ENCODE results near the gene MBD3.

The MBD3 gene

DNA sequence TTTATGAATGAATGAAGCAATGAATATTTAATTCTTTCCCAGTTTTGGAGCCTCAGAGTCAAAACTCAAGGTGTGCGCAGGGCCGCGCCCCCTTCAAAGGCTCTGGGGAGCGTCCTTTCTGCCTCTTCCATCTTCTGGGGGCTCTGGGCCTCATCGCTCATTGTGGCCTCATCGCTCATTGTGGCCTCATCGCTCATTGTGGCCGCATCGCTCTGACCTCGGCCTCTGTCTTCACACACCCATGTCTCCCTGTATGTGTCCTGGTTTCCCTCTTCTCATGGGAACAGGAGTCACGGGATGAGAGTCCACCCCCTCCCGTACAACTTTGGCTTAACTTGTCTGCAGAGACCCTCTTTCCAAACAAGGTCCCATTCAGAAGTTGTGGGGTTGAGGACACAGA lies 21.3 kb downstream of the MBD3 start:
- no peak for DNase-seq (ENCODE audit: low read depth)

GRCh38 chr19:1570836-1571235 lies 21.8 kb downstream of the MBD3 start:
- DNase-seq (ENCODE audit: low read depth) = no peak

GRCh38 chr19:1569997-1570396 lies 22.7 kb downstream of the MBD3 start:
- DNase-seq (ENCODE audit: low read depth) = no peak

DNA sequence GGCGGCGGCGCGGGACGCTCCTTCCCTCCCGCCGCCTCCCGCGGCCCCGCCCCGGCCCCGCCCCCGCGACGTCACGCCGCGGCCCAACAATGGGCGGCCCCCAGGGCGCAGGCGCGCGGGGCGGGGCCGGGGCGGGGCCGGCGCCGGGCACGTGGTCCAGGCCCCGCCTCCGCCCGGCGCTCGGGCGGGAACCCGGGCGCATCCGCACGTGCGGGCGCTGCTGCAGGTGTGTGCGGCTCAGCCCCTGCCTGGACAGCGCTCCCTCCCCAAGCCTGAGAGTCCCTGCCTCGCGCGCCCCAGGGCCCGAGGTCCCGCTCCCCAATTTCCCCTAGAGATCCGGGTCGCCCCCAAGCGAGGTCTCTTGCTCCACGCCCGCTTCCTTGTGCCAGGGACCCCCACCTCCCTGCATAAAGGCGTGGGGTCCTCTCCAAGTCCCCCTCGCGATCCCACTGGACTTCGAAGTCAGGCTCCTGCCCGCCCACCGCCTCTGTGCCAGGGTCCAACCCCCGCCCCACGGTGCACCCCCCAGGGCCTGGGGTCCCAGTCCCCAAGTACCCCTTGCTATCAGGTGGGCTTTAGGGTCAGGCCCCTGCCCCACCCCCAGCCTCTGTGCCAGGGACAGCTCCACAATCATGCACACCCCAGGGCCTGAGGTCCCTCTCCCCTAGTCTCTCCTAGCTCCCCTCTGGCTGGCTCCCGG lies 24.2 kb downstream of the MBD3 start, which contains the start of gene MEX3D:
Gene MEX3D, minus strand, starts transcription at position 6 of the 700 bp plus-strand sequence. CDS start 267 bp downstream, outside the sequence.
- peak; percentile 22 for DNase-seq (ENCODE audit: low read depth)

DNA sequence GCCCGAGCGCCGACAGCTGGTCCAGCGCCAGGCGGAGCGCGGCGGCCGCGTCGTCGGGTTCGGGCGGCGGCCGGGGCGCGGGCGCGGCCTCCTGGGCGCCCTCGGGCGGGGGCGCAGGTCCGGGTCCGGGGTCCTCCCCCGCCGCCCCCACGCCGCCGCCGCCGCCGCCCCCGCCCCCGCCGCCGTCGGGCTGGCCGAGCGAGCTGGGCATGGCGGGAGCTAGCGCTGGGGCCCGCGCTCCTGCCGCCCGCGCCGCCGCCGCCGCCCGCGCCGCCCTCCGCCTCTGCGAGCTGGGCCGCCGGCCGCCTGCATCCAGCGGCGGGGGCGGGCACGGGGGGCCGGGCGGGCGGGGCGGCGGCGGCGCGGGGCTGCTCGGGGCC lies 24.8 kb downstream of the MBD3 start:
- DNase-seq (ENCODE audit: low read depth) = no peak

- DNase-seq (ENCODE audit: low read depth) = peak; percentile 24
These were observed 25.4 kb downstream of the MBD3 start for GRCh38 chr19:1567116-1567847.

DNA sequence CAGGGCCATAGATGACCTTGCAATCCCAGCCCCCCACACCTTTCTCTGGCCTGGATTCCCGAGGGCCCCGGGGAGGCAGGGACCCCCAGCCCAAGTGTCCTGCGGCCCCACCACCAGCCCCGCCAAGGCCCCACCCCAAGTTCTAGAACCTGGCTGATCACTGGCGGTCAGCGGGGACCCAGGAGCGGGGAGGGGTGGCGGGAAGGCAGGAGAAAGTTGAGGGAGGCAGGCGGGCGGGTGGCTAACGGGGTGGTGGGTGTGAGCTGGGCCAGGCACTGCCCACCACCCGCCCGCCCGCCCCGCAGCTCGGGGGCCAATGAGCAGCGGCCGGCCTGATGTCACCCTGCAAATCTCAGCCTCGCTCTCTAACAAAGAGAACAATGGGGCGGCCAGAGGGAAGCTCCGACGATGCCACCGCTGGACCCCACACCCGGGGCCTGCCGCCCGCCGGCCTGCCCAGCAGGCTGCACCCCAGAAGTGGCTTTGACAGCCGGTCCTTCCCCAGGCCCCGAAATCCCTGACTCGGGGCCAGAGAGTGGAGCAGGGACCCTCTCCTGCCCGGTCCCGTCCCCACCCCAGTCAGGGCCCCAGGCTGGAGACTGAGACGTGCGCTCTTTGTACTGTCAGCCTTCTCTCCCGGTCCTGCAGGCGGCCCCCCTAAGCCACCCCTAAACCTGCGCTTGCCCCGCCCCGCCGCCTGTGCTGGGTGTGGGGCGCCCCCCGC lies 26.1 kb downstream of the MBD3 start:
- peak; percentile 77 for DNase-seq (ENCODE audit: low read depth)

GRCh38 chr19:1563251-1563650 lies 29.4 kb downstream of the MBD3 start:
- no peak for DNase-seq (ENCODE audit: low read depth)

DNA sequence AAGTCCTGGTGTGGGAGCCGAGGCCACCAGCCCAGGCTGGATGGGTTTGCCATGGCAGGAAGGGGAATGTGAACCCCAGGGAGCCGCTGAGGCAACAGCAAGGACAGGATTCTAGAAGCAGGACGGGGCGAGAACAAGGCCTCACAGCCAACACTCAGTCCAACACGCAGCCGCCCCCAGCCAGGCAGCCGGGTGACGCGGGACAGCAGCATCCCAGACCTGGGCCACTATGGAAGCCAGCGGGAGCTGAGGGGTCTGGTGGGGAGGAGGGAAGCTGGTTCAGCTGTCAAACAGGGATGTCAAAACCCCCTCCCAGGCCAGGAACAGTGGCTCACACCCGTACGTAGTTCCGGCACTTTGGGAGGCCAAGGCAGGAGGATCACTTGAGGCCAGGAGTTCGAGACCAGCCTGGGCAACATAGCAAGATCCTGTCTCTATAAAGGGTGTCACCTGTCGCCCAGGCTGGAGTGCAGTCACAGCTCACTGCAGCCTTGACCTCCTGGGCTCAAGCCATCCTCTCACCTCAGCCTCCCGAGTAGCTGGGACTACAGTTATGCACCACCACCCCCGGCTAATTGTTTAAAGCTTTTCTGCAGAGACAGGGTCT lies 31.3 kb downstream of the MBD3 start:
- no peak for DNase-seq (ENCODE audit: low read depth)

GRCh38 chr19:1560286-1560882 lies 32.3 kb downstream of the MBD3 start:
- DNase-seq (ENCODE audit: low read depth) = no peak

DNA sequence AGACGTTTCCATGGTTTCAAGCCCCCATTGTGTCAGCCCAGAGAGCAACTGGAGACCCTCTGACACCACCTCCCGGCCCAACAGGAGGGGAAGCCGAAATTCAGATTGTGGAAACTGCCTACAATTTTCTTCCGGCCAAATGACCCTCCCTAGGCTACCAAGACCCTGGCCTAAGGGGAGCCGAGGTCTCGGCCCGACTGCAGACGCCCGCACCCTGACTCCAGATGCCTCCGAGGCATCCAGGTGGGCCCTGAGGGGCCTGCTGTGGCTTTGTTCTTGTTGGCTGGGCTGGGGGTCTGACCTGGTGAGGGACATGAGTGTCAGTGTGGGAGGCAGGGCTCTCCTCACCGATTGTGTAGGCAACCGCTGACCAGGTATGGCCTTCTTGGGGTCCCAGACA lies 34.1 kb downstream of the MBD3 start:
- no peak for DNase-seq (ENCODE audit: low read depth)

DNA sequence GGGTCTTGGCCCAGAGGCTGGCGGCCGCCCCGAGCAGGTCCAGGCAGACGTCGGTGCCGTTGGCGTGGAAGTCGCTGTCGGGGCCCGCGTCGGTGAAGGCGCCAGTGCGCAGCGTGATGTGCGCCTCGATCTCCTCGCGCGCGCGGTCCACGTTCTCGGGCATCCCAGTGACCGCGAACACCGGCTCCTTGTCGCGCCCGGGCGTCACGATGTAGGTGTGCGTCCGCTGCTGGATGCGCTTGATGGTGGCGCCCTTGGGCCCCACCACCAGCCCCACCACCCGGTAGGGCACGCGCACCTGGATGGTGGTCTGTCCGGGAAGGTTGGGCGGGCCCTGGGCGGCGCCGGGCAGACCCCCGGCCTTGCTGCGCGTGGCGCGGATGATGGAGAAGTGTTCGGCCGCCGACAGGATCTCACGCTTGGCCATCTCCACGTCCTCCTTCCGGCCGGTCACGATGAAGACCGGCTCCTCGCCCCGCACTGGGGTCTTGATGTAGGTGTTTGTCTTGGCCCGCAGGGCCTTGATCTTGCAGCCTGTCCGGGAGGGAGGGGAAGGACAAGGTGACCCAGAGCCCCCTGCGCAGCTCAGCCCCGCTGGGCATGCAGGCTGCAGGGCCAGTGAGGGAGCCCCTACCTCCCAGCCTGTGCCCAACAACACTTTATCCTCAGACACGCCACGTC lies 36.1 kb downstream of the MBD3 start:
- no peak for DNase-seq (ENCODE audit: low read depth)

- no peak for DNase-seq (ENCODE audit: low read depth)
These were observed 36.9 kb downstream of the MBD3 start for GRCh38 chr19:1555487-1556389.

- DNase-seq (ENCODE audit: low read depth) = no peak
These were observed 37.7 kb downstream of the MBD3 start for GRCh38 chr19:1554968-1555367.

GRCh38 chr19:1553415-1553814 lies 39.2 kb downstream of the MBD3 start:
- no peak for DNase-seq (ENCODE audit: low read depth)

- no peak for DNase-seq (ENCODE audit: low read depth)
These were observed 41.3 kb downstream of the MBD3 start for GRCh38 chr19:1551068-1552040.

DNA sequence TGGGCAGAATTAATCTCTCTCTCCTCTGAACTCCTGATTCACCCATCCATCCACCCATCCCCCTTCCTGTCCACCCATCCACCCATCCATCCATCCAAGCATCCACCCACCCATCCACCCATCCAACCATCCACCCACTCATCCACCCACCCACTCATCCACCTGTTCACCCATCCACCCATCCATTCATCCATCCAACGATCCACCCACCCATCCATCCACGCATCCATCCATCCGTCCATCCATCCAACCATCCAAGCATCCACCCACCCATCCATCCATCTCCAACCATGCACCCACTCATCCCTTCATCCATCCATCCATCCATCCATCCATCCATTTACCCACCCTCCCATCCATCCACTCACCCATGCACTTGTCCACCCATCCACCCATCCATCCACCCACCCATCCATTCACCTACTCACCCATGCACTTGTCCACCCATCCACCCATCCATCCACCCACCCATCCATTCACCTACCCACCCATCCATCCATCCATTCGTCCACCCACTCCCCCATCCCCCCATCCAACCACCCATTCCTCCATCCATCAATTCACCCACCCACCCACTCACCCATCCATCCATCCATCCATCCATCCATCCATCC lies 43.2 kb downstream of the MBD3 start:
- DNase-seq (ENCODE audit: low read depth) = no peak

DNA sequence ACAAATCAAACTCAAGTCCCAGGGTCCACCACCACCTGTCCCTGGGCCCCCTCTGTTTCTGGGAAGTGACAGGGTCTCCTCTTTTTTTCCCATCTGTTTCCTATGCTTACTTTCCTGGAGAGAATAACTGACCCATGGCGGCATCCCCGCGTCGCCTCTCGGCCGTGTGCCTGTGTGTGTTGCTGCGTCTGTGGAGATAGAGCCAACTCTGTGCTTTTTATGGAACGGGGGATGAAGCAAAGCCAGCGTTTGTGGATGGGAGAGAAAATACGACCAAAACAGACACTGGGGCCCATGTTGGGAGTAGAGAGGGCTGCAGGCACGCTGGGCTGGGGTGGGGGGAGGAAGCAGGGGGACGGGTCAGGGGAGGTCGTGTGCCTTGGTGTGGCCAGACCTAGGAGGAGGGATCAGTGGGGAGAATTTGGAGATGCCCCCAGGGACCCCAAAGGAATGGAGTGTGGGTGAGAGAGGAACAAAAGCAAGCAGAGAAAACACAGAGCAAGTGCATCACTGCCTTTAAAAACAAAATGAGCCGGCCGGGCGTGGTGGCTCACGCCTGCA lies 52.2 kb downstream of the MBD3 start:
- DNase-seq (ENCODE audit: low read depth) = no peak
